Uterus (tissue), 2 donors: Measurements from ENCODE around the gene SH3GL3.

Experiments used
- POLR2A ChIP-seq, 2 donors: fragments of 450-650 bp; IDR thresholded peaks; one replicate each; pipeline ENCODE4 v1.6.1; 2016; ENCODE audit warnings: antibody characterized with exemption in 2 of 2, mild to moderate bottlenecking in 1 of 2, moderate library complexity in 1 of 2
- TF ChIP-seq, protein P1 (sequence below), 4 experiments: fragments of 200-600 bp in 2 of 4; fragments of 450-650 bp in 2 of 4; sonication (generic) in 2 of 4; IDR thresholded peaks; one replicate each; pipeline ENCODE4 v1.5.1; 2016 to 2019; ENCODE audit warnings: antibody characterized with exemption in 4 of 4, mild to moderate bottlenecking in 2 of 4, moderate library complexity in 1 of 4

DNA sequence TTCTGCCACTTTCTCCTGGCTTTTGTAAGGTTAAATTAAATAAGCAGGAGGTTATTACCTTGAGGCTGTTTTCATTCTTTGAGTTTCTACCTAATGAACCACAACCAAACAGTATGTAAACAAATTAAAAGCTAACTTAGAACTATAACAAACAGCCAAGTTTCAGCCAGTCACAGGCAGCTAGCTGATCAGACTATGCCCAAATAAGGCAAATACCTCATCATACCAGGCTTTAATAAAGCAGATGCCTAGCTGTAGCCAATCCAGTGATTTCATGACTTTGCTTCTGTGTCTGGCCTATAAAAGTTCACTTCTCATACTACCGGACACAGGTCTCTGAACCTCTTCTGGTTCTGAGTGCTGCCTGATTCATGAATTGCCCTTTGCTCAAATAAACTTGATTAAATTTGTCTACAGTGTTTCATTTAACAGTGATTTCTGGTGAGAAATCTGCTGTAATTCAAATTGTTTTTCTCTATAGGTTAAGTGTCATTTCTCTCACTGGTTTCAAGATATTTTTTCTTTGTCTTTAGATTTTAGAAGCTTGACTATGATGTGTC is 24.2 kb downstream of the SH3GL3 start:
- TF ChIP-seq POLR2A (IDR thresholded peaks at IDR 0.05) = no peak
- TF ChIP-seq, protein P1, sequence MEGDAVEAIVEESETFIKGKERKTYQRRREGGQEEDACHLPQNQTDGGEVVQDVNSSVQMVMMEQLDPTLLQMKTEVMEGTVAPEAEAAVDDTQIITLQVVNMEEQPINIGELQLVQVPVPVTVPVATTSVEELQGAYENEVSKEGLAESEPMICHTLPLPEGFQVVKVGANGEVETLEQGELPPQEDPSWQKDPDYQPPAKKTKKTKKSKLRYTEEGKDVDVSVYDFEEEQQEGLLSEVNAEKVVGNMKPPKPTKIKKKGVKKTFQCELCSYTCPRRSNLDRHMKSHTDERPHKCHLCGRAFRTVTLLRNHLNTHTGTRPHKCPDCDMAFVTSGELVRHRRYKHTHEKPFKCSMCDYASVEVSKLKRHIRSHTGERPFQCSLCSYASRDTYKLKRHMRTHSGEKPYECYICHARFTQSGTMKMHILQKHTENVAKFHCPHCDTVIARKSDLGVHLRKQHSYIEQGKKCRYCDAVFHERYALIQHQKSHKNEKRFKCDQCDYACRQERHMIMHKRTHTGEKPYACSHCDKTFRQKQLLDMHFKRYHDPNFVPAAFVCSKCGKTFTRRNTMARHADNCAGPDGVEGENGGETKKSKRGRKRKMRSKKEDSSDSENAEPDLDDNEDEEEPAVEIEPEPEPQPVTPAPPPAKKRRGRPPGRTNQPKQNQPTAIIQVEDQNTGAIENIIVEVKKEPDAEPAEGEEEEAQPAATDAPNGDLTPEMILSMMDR (IDR thresholded peaks at IDR 0.05) = no peak
